OCI-LY7 (cell line): Measurements from ENCODE around the gene ROS1.

ENCODE experiments used
- EZH2phosphoT487 ChIP-seq: fragments of 200-600 bp; sonication (generic); IDR thresholded peaks from 2 replicates; pipeline ENCODE4 v1.6.1; 2018; ENCODE audit warnings: low read depth, borderline replicate concordance, mild to moderate bottlenecking, mixed run types, antibody characterized with exemption, low read length, moderate library complexity, mixed read lengths
- TF ChIP-seq, protein P1 (sequence below): fragments of 200-600 bp; sonication (generic); conservative IDR thresholded peaks from 2 replicates; pipeline ENCODE4 v1.5.1; 2014; ENCODE audit warnings: mild to moderate bottlenecking, antibody characterized with exemption, low read length, moderate library complexity, mixed read lengths

DNA sequence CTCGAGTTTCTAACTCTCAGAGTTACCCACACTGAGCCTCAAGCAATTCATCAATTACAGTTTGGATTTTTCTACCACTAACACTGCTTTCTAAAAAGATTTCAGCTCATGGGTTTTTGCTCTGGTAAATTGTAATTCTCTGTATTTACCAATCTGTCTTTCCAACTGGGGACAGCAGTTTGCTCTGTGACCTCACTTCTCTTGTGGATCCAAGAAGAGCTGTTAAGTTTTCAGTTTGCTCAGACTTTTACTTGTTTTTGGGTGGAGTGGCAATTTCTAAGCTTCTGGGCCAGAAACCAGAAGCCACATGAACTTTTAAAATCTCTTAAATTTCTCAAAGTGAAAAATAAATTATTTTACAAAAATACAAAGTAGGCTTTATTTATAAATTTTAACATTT, 74.2 kb downstream of the ROS1 start:
- TF ChIP-seq, protein P1, sequence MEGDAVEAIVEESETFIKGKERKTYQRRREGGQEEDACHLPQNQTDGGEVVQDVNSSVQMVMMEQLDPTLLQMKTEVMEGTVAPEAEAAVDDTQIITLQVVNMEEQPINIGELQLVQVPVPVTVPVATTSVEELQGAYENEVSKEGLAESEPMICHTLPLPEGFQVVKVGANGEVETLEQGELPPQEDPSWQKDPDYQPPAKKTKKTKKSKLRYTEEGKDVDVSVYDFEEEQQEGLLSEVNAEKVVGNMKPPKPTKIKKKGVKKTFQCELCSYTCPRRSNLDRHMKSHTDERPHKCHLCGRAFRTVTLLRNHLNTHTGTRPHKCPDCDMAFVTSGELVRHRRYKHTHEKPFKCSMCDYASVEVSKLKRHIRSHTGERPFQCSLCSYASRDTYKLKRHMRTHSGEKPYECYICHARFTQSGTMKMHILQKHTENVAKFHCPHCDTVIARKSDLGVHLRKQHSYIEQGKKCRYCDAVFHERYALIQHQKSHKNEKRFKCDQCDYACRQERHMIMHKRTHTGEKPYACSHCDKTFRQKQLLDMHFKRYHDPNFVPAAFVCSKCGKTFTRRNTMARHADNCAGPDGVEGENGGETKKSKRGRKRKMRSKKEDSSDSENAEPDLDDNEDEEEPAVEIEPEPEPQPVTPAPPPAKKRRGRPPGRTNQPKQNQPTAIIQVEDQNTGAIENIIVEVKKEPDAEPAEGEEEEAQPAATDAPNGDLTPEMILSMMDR, result no peak
- no peak for TF ChIP-seq EZH2phosphoT487
